PC-9 (cell line): ENCODE measurements around the gene PDE8A. TPM values are rescaled to one million over a fixed set of nuclear protein-coding genes. Genes with fewer than 3 reads are reported as not detected.

Experiments
- BruUV-seq: library from RNA; stranded (reverse); fragments of 400-500 nt; replicated peaks from 2 replicates; lab custom pipeline; 2021; lab: Mats Ljungman, UMichigan
- CTCF ChIA-PET: fragments of 300-600 bp; sonication (Branson Sonifier 250); formaldehyde crosslinking; loops from one replicate; lab custom pipeline; 2022; ENCODE audit warnings: antibody characterized with exemption; lab: Charles Lee
- POLR2A ChIA-PET: fragments of 300-600 bp; sonication (Branson Sonifier 250); formaldehyde crosslinking; loops from one replicate; lab custom pipeline; 2022; ENCODE audit warnings: antibody characterized with exemption; ENCODE audit not compliant: unreplicated experiment; lab: Charles Lee
- DNase-seq, 2 experiments: peaks; one replicate each; pipeline versions ENCODE4 v3.0.0 to v3.0.0-alpha.2; 2015 to 2022; ENCODE audit warnings: mixed read lengths in 1 of 2
- H2AFZ ChIP-seq: fragments of 200-600 bp; sonication (generic); 2 replicates; pipeline ENCODE4 v1.8.1; 2017; ENCODE audit warnings: antibody characterized with exemption
- H3F3A ChIP-seq: fragments of 200-600 bp; sonication (generic); 2 replicates; pipeline ENCODE4 v1.8.1; 2017; ENCODE audit warnings: antibody characterized with exemption, mild to moderate bottlenecking, low read depth; ENCODE audit not compliant: insufficient read depth
- H3K27ac ChIP-seq: fragments of 200-600 bp; sonication (generic); 2 replicates; pipeline ENCODE4 v1.6.1; 2016; ENCODE audit warnings: mixed run types
- H3K27me3 ChIP-seq: fragments of 200-600 bp; sonication (generic); 2 replicates; pipeline ENCODE4 v1.6.1; 2016; ENCODE audit warnings: low read depth, mixed run types; ENCODE audit not compliant: insufficient read depth
- H3K36me3 ChIP-seq: fragments of 200-600 bp; sonication (generic); 2 replicates; pipeline ENCODE4 v1.6.1; 2016; ENCODE audit warnings: low read depth, mixed run types
- H3K4me1 ChIP-seq: fragments of 200-600 bp; sonication (generic); replicated peaks from 2 replicates; pipeline ENCODE4 v1.6.1; 2016; ENCODE audit warnings: mixed run types; ENCODE audit not compliant: insufficient read depth
- H3K4me2 ChIP-seq: fragments of 200-600 bp; sonication (generic); 2 replicates; pipeline ENCODE4 v1.6.1; 2017; ENCODE audit warnings: mixed run types
- H3K4me3 ChIP-seq: fragments of 200-600 bp; sonication (generic); 2 replicates; pipeline ENCODE4 v1.6.1; 2016; ENCODE audit warnings: mixed run types
- H3K79me2 ChIP-seq: fragments of 200-600 bp; sonication (generic); 2 replicates; pipeline ENCODE4 v1.6.1; 2017; ENCODE audit warnings: low read depth, mixed run types
- H3K9me2 ChIP-seq: fragments of 200-600 bp; sonication (generic); 2 replicates; pipeline ENCODE4 v1.8.1; 2017; ENCODE audit warnings: mild to moderate bottlenecking; ENCODE audit not compliant: insufficient read depth
- H3K9me3 ChIP-seq: fragments of 200-600 bp; sonication (generic); 2 replicates; pipeline ENCODE4 v1.8.1; 2016; ENCODE audit warnings: low read depth; ENCODE audit not compliant: insufficient read depth
- H4K20me1 ChIP-seq: fragments of 200-600 bp; sonication (generic); 2 replicates; pipeline ENCODE4 v1.8.1; 2017; ENCODE audit not compliant: insufficient read depth
- EZH2 ChIP-seq: fragments of 200-600 bp; sonication (generic); IDR thresholded peaks from 2 replicates; pipeline ENCODE4 v1.8.0; 2017; ENCODE audit warnings: antibody characterized with exemption, low read depth
- intact Hi-C: fragments of 100-400 bp; cut with micrococcal nuclease; formaldehyde crosslinking; loops from one replicate; pipeline ENCODE4 v1.10.0; 2022; ENCODE audit not compliant: unreplicated experiment
- total RNA-seq: library from RNA; stranded (reverse); gene quantifications from 2 replicates; pipeline ENCODE4 v1.2.3, GENCODE V29; 2021
- TF ChIP-seq, protein P1 (sequence below): fragments of 200-600 bp; sonication (generic); conservative IDR thresholded peaks from 2 replicates; pipeline ENCODE4 v1.6.1; 2017; ENCODE audit warnings: mixed run types, antibody characterized with exemption, mild to moderate bottlenecking, moderate library complexity

Gene PDE8A
- total RNA-seq, 1 experiment from 2014 or later: 47.3 TPM

DNA sequence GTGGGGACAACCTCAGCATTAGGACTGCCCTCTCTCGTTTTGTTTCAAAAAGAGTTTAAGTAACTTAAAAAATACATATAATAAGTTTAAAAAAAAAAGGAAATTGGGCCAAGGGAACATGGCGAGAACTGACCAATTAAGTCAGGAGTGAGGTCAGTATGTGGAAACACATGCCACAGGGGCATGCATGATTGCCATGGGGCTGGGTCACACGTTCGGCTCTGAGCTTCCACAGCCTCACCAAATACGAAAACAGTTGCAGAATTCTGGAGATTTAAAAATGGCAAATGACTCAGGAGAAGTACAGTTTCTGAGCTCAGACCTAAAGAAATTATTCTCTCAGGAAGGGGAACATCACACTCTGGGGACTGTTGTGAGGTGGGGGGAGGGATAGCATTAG, 24.1 kb downstream of the PDE8A start:
- POLR2A ChIA-PET: interaction anchor here (0.6 kb wide), 1 partner anchor 12 kb away, joined by 4 read pairs; no protein-coding TSS in a partner anchor
- H4K20me1 ChIP-seq: no peaks in the 10 kb centered on the region; the same call in 1 of the 2 replicates

DNA sequence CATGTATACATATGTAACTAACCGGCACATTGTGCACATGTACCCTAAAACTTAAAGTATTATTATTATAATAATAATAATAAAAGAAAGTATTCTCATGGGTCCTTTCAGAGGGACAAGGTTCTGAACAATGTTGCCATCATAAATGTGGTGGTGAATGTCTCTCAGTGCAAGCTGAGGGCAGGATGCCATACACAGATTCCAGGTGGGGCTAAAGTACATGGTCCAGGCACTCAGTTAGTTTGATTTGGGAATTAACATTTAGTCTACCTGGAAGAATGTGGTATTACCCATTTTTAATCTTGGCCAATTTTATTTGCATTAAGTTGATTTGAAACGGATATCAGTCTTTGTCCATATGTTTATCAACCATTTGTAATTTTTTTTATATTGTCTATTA, 24.5 kb downstream of the PDE8A start:
- no peak for DNase-seq
- peaks cover 4% of the 10 kb centered on the region; the same call in 1 of the 2 replicates for H4K20me1 ChIP-seq

More for the DNA sequence above, 24.1 kb downstream of the PDE8A start:
- intact Hi-C loops: no loop called here
- H3K4me2 ChIP-seq: no peak overlapping the region
- no peaks in the 10 kb centered on the region for H3K27me3 ChIP-seq
- DNase-seq: no peak
- H2AFZ ChIP-seq: no peak overlapping the region
- 0 out of 2 replicates have a peak, but pooled peaks cover under 1% of the 10 kb centered on the region for H3K9me3 ChIP-seq
- no peaks in the 10 kb centered on the region for H3K9me2 ChIP-seq
- BruUV-seq: no TSS peak
- no peaks in the 10 kb centered on the region; the same call in 1 of the 2 replicates for H3K4me1 ChIP-seq
- TF ChIP-seq EZH2: no peak
- TF ChIP-seq, protein P1, sequence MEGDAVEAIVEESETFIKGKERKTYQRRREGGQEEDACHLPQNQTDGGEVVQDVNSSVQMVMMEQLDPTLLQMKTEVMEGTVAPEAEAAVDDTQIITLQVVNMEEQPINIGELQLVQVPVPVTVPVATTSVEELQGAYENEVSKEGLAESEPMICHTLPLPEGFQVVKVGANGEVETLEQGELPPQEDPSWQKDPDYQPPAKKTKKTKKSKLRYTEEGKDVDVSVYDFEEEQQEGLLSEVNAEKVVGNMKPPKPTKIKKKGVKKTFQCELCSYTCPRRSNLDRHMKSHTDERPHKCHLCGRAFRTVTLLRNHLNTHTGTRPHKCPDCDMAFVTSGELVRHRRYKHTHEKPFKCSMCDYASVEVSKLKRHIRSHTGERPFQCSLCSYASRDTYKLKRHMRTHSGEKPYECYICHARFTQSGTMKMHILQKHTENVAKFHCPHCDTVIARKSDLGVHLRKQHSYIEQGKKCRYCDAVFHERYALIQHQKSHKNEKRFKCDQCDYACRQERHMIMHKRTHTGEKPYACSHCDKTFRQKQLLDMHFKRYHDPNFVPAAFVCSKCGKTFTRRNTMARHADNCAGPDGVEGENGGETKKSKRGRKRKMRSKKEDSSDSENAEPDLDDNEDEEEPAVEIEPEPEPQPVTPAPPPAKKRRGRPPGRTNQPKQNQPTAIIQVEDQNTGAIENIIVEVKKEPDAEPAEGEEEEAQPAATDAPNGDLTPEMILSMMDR: no peak
- H3K27ac ChIP-seq: no peak overlapping the region
- H3K4me3 ChIP-seq: no peak overlapping the region
- peaks cover 93% of the 10 kb centered on the region for H3K79me2 ChIP-seq
- no peaks in the 10 kb centered on the region for H3K36me3 ChIP-seq
- H3F3A ChIP-seq: no peaks in the 10 kb centered on the region; the same call in 1 of the 2 replicates
- CTCF ChIA-PET: no interaction called here

DNA sequence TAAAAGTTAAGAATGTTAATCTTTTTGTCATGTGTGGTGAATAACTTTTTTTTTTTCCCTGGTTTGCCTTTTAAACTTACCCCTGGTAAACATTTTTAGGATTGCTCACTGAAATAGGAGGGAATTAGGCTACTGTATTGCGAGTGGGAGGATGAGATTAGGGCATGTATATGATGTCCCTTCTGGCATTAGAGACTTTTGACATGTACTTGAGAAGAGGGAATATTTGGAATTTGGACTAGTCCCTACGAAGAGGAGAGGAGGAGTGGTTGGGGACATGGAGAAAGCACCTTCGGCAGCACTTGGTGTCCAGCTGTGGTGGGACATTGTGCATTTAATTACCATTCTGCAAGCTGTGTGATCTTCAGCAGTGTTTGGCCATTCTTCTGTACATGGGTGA, 25.0 kb downstream of the PDE8A start:
- Histone ChIP-seq H3K4me1 (no peaks in the 10 kb centered on the region; the same call in 1 of the 2 replicates), H3K27ac (no peak overlapping the region), H4K20me1 (peaks cover 4% of the 10 kb centered on the region; the same call in 1 of the 2 replicates), H3K9me3 (0 out of 2 replicates have a peak, but pooled peaks cover 4% of the 10 kb centered on the region), H3K4me2 (no peak overlapping the region), H3K9me2 (no peaks in the 10 kb centered on the region), H3F3A (no peaks in the 10 kb centered on the region; the same call in 1 of the 2 replicates), H2AFZ (no peak overlapping the region), H3K79me2 (peaks cover 92% of the 10 kb centered on the region), H3K27me3 (no peaks in the 10 kb centered on the region), H3K36me3 (no peaks in the 10 kb centered on the region), H3K4me3 (no peak overlapping the region)
- TF ChIP-seq, protein P1: no peak
- no peak for TF ChIP-seq EZH2
- intact Hi-C loops: no loop called here
- BruUV-seq: no TSS peak
- no peak for DNase-seq
- CTCF ChIA-PET: no interaction called here
- POLR2A ChIA-PET: no interaction called here

More for the DNA sequence above, 24.5 kb downstream of the PDE8A start:
- H3K4me1 ChIP-seq: no peaks in the 10 kb centered on the region; the same call in 1 of the 2 replicates
- no peaks in the 10 kb centered on the region for H3K27me3 ChIP-seq
- H3K9me3 ChIP-seq: 0 out of 2 replicates have a peak, but pooled peaks cover 4% of the 10 kb centered on the region
- peaks cover 93% of the 10 kb centered on the region for H3K79me2 ChIP-seq
- no peaks in the 10 kb centered on the region for H3K36me3 ChIP-seq
- H3K9me2 ChIP-seq: no peaks in the 10 kb centered on the region
- H3K27ac ChIP-seq: no peak overlapping the region
- no TSS peak for BruUV-seq
- TF ChIP-seq EZH2: no peak
- TF ChIP-seq, protein P1: no peak
- intact Hi-C loops: no loop called here
- H3K4me2 ChIP-seq: no peak overlapping the region
- H3K4me3 ChIP-seq: no peak overlapping the region
- no peaks in the 10 kb centered on the region; the same call in 1 of the 2 replicates for H3F3A ChIP-seq
- ChIA-PET POLR2A (interaction anchor here (0.6 kb wide), 1 partner anchor 13 kb away, joined by 4 read pairs; no protein-coding TSS in a partner anchor), CTCF (no interaction called here)
- H2AFZ ChIP-seq: no peak overlapping the region
